Measurements from ENCODE around the gene SIL1. TPM values are rescaled to one million over a fixed set of nuclear protein-coding genes. Genes with fewer than 3 reads are reported as not detected.

SIL1 gene
- total and polyA plus RNA-seq, 2 of the 13 experiments (the other 11 are each of a cell fraction or from before 2014, with no cell fraction given): 26.0 to 30.0 TPM

GRCh38 chr5:139149477-139150199 is 48.5 kb downstream of the SIL1 start:
- Histone ChIP-seq H3K36me3 (replicated peaks in 1 of 2; ENCODE audit: control insufficient read depth in 1 of 2, insufficient read depth in 2 of 2, low read length in 2 of 2) (no peaks in the 10 kb centered on the region), H3K4me2 (ENCODE audit: low read depth, low read length) (no peak overlapping the region), H3K9ac (ENCODE audit: insufficient read depth, low read depth, low read length) (no peak overlapping the region), H3K4me1 (ENCODE audit: insufficient read depth, low read length) (peaks cover 26% of the 10 kb centered on the region), H2AFZ (ENCODE audit: low read length) (no peak overlapping the region), H3K9me3 (ENCODE audit: low read length) (no peaks in the 10 kb centered on the region), H3K27me3 (ENCODE audit: control insufficient read depth in 1 of 2, insufficient read depth in 2 of 2, low read length in 2 of 2) (no peaks in the 10 kb centered on the region), H3K27ac (ENCODE audit: extremely low read length, insufficient read depth, low read length) (no peak overlapping the region), H4K20me1 (ENCODE audit: insufficient read depth, low read length) (no peaks in the 10 kb centered on the region; the same call in 1 of the 2 replicates), H3K4me3 (replicated peaks in 1 of 3; ENCODE audit: insufficient read depth in 1 of 3, low read depth in 2 of 3, low read length in 3 of 3) (no peak overlapping the region), H3K79me2 (ENCODE audit: insufficient read depth, low read length) (no peaks in the 10 kb centered on the region)
- TF ChIP-seq BORCS8-MEF2B (CRISPR knock-in tag; IDR thresholded peaks at IDR 0.05): no peak
- no peak for TF ChIP-seq KLF16 (CRISPR knock-in tag; IDR thresholded peaks at IDR 0.05)
- no peak for TF ChIP-seq YEATS2 (CRISPR knock-in tag; IDR thresholded peaks at IDR 0.05; ENCODE audit: borderline replicate concordance)
- TF ChIP-seq ZNF607 (CRISPR knock-in tag; IDR thresholded peaks at IDR 0.05; ENCODE audit: borderline replicate concordance): no peak
- TF ChIP-seq BCL6 (CRISPR knock-in tag; IDR thresholded peaks at IDR 0.05): no peak
- TF ChIP-seq ZFP62 (CRISPR knock-in tag; IDR thresholded peaks at IDR 0.05): no peak
- no peak for TF ChIP-seq FOXA3 (CRISPR knock-in tag; IDR thresholded peaks at IDR 0.05)
- TF ChIP-seq PITX1 (CRISPR knock-in tag; IDR thresholded peaks at IDR 0.05): no peak
- no peak for TF ChIP-seq ZNF251 (CRISPR knock-in tag; IDR thresholded peaks at IDR 0.05)
- TF ChIP-seq THAP9 (CRISPR knock-in tag; IDR thresholded peaks at IDR 0.05; ENCODE audit: borderline replicate concordance): no peak
- no peak for TF ChIP-seq ZNF280D (CRISPR knock-in tag; IDR thresholded peaks at IDR 0.05)
- no peak for TF ChIP-seq PBX2 (CRISPR knock-in tag; IDR thresholded peaks at IDR 0.05)
- TF ChIP-seq NCOR1 (IDR thresholded peaks at IDR 0.05; ENCODE audit: borderline replicate concordance, low read length): no peak
- no peak for TF ChIP-seq HOXA3 (CRISPR knock-in tag; IDR thresholded peaks at IDR 0.05)
- TF ChIP-seq HNRNPL (IDR thresholded peaks at IDR 0.05; ENCODE audit: low read depth, low read length): no peak
- TF ChIP-seq LCORL (IDR thresholded peaks at IDR 0.05): no peak
- no peak for TF ChIP-seq LCORL (CRISPR knock-in tag; IDR thresholded peaks at IDR 0.05)
- no peak for TF ChIP-seq ZNF335 (CRISPR knock-in tag; IDR thresholded peaks at IDR 0.05)
- CTCF ChIA-PET (ENCODE audit: low intra/inter-chr PET ratio, low total read pairs): no interaction called here
- ATAC-seq (no peak), FAIRE-seq (no peak), DNase-seq (ENCODE audit: low spot score) (no peak)
- 73% methylated on average over 3 of the region's 3 CpGs for WGBS (ENCODE audit: low lambda C conversion rate)
- intact Hi-C loops (cut with micrococcal nuclease; ENCODE audit: unreplicated experiment): loop anchor here (10.0 kb wide), 1 partner anchor 115 kb away; no protein-coding TSS in a partner anchor
- in situ Hi-C loops (cut with HindIII; ENCODE audit: extremely low pct_ligation_motif_present, low pct_unique_long_range_greater_than_20kb): no loop called here
- POLR2A ChIA-PET: no interaction called here
- no TSS peak for BruUV-seq (replicated peaks)
